Amygdala (tissue), 56 donors: ENCODE results near the gene DGKH.
"Not testable (repeated sequence)": the region's sequence is repeated elsewhere in the genome, so short reads cannot be mapped to it uniquely, and the experiment has no call there.

ENCODE experiments used
- DNase-seq, 56 donors: peaks; one replicate each; lab custom pipeline; 2025; lab: John Stamatoyannopoulos, UW

The DGKH gene

GRCh38 chr13:42066542-42066941 lies 18.1 kb downstream of the DGKH start:
- no peak for DNase-seq

- no peak for DNase-seq
Observed at GRCh38 chr13:42068886-42069285, 20.4 kb downstream of the DGKH start.

GRCh38 chr13:42070599-42070998 lies 22.2 kb downstream of the DGKH start:
- DNase-seq: not testable (repeated sequence)

GRCh38 chr13:42071179-42071578 lies 22.7 kb downstream of the DGKH start:
- not testable (repeated sequence) for DNase-seq

GRCh38 chr13:42071672-42072419 lies 23.4 kb downstream of the DGKH start:
- no peak for DNase-seq

- no peak for DNase-seq
Observed at GRCh38 chr13:42073683-42074082, 25.2 kb downstream of the DGKH start.

- no peak for DNase-seq
Observed at GRCh38 chr13:42075517-42075916, 27.1 kb downstream of the DGKH start.

- no peak for DNase-seq
Observed at GRCh38 chr13:42076309-42076713, 27.9 kb downstream of the DGKH start.

GRCh38 chr13:42078128-42078808 lies 29.8 kb downstream of the DGKH start:
- DNase-seq: peak in 5 of 56 donors; percentile 2 to 31 (median 2)

- DNase-seq: no peak
Observed at GRCh38 chr13:42083138-42083770, 34.8 kb downstream of the DGKH start.

- no peak for DNase-seq
Observed at GRCh38 chr13:42084722-42085121, 36.3 kb downstream of the DGKH start.

- DNase-seq: no peak
Observed at GRCh38 chr13:42086582-42086981, 38.1 kb downstream of the DGKH start.

GRCh38 chr13:42094516-42095040 lies 46.1 kb downstream of the DGKH start:
- no peak for DNase-seq

- not testable (repeated sequence) for DNase-seq
Observed at GRCh38 chr13:42096222-42096621, 47.8 kb downstream of the DGKH start.

GRCh38 chr13:42099962-42100675 lies 51.7 kb downstream of the DGKH start:
- DNase-seq: no peak

GRCh38 chr13:42100960-42101359 lies 52.5 kb downstream of the DGKH start:
- DNase-seq: no peak

GRCh38 chr13:42101821-42102585 lies 53.6 kb downstream of the DGKH start:
- DNase-seq: no peak

- DNase-seq: no peak
Observed at GRCh38 chr13:42102961-42103865, 54.8 kb downstream of the DGKH start.

GRCh38 chr13:42106998-42107397 lies 58.5 kb downstream of the DGKH start:
- DNase-seq: no peak
